ENCODE data around the gene RYR3. TPM values are rescaled to one million over a fixed set of nuclear protein-coding genes. Genes with fewer than 3 reads are reported as not detected.

RYR3 gene
- total RNA-seq, 1 experiment from 2014 or later, result not detected

DNA sequence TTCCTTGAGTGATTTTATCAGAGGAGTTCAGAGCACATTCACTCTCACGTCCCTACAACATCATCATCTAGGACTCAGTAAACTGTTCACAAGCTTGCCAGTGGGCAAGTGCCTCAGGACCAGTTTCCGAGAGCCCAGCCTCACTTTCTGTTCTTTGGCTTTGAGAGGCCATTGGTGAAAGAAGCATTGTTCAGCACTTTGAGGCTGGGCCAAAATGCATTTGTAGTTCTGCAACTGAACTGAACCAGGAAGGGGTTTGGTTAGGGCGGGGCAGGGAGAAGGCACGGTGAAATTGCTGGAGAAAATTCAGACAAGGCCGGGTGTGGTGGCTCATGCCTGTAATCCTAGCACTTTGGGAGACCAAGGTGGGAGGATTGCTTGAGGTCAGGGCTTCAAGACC lies 435.4 kb downstream of the RYR3 start:
- H3K27ac Mint-ChIP-seq (ENCODE audit: low read depth, unreplicated experiment), result no peak overlapping the region
- intact Hi-C loops (cut with micrococcal nuclease), result no loop called here
- H3K4me3 Mint-ChIP-seq (ENCODE audit: unreplicated experiment), result no peak overlapping the region
- POLR2A ChIA-PET, result no interaction called here
- H3K27me3 Mint-ChIP-seq (ENCODE audit: insufficient read depth, unreplicated experiment), result no peaks in the 10 kb centered on the region
- no peaks in the 10 kb centered on the region for H3K36me3 Mint-ChIP-seq (ENCODE audit: insufficient read depth, unreplicated experiment)
- no peaks in the 10 kb centered on the region for H3K9me3 Mint-ChIP-seq (ENCODE audit: unreplicated experiment)
- DNase-seq (ENCODE audit: unreplicated experiment), result no peak
- CTCF ChIA-PET, result interaction anchor here (0.6 to 1.0 kb wide), 3 partner anchors 9 to 18 kb away, joined by 3 to 5 read pairs (median 4); no protein-coding TSS in a partner anchor
- no TSS peak for BruUV-seq (replicated peaks)
- no peaks in the 10 kb centered on the region for H3K4me1 Mint-ChIP-seq (ENCODE audit: insufficient read depth, unreplicated experiment)
- TF ChIP-seq, protein P1, sequence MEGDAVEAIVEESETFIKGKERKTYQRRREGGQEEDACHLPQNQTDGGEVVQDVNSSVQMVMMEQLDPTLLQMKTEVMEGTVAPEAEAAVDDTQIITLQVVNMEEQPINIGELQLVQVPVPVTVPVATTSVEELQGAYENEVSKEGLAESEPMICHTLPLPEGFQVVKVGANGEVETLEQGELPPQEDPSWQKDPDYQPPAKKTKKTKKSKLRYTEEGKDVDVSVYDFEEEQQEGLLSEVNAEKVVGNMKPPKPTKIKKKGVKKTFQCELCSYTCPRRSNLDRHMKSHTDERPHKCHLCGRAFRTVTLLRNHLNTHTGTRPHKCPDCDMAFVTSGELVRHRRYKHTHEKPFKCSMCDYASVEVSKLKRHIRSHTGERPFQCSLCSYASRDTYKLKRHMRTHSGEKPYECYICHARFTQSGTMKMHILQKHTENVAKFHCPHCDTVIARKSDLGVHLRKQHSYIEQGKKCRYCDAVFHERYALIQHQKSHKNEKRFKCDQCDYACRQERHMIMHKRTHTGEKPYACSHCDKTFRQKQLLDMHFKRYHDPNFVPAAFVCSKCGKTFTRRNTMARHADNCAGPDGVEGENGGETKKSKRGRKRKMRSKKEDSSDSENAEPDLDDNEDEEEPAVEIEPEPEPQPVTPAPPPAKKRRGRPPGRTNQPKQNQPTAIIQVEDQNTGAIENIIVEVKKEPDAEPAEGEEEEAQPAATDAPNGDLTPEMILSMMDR (IDR thresholded peaks at IDR 0.05; ENCODE audit: unreplicated experiment), result no peak

DNA sequence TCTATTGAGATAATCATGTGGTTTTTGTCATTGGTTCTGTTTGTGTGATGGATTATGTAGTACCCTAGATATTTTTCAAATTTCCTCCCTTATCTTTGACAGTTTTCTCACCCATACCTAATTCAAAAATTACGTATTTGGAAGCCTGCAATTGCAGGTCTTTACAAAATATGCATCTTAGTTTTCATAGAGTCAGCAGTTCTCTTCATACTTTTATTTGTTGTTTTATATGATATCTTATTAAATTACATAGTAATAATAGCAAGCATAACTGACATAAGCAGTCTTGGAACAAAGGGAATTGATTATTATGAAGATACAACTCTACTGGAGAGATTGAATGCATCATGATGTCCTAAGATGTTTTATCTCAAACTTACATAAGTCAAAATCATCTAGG lies 442.2 kb downstream of the RYR3 start:
- Mint-ChIP-seq H3K9me3 (ENCODE audit: unreplicated experiment) (peaks cover 8% of the 10 kb centered on the region), H3K27me3 (ENCODE audit: insufficient read depth, unreplicated experiment) (peaks cover 15% of the 10 kb centered on the region), H3K27ac (ENCODE audit: low read depth, unreplicated experiment) (no peak overlapping the region), H3K4me1 (ENCODE audit: insufficient read depth, unreplicated experiment) (no peaks in the 10 kb centered on the region), H3K36me3 (ENCODE audit: insufficient read depth, unreplicated experiment) (no peaks in the 10 kb centered on the region), H3K4me3 (ENCODE audit: unreplicated experiment) (no peak overlapping the region)
- intact Hi-C loops (cut with micrococcal nuclease), result no loop called here
- ChIA-PET POLR2A (no interaction called here), CTCF (interaction anchor here (10.2 kb wide), 1 partner anchor 15 kb away, joined by 66 read pairs; no protein-coding TSS in a partner anchor)
- no peak for DNase-seq (ENCODE audit: unreplicated experiment)
- TF ChIP-seq, protein P1 (IDR thresholded peaks at IDR 0.05; ENCODE audit: unreplicated experiment), result no peak
- no TSS peak for BruUV-seq (replicated peaks)

DNA sequence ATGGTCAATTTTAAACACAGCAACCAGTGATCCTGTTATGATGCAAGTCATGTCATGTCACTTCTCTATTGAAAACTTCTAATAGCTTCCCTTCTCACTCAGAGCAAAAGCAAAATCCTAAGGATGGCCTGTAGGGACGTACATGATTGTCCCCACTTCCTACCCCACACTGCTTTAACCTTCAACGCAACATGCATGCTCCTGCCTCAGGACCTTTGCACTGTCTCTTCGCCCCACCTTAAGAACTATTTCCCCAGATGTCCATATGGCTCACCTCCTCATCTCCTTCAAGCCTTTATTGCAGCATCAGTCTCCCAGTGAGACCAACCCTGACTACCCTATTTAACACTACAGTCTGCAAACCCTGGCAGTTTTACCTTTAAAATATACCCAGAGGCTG lies 443.5 kb downstream of the RYR3 start:
- Mint-ChIP-seq H3K4me3 (ENCODE audit: unreplicated experiment) (no peak overlapping the region), H3K4me1 (ENCODE audit: insufficient read depth, unreplicated experiment) (no peaks in the 10 kb centered on the region), H3K27ac (ENCODE audit: low read depth, unreplicated experiment) (no peak overlapping the region), H3K9me3 (ENCODE audit: unreplicated experiment) (peaks cover 10% of the 10 kb centered on the region), H3K27me3 (ENCODE audit: insufficient read depth, unreplicated experiment) (peaks cover 19% of the 10 kb centered on the region), H3K36me3 (ENCODE audit: insufficient read depth, unreplicated experiment) (no peaks in the 10 kb centered on the region)
- BruUV-seq (replicated peaks), result no TSS peak
- CTCF ChIA-PET, result interaction anchor here (10.2 kb wide), 1 partner anchor 16 kb away, joined by 66 read pairs; no protein-coding TSS in a partner anchor
- no peak for DNase-seq (ENCODE audit: unreplicated experiment)
- TF ChIP-seq, protein P1 (IDR thresholded peaks at IDR 0.05; ENCODE audit: unreplicated experiment), result no peak
- POLR2A ChIA-PET, result no interaction called here
- intact Hi-C loops (cut with micrococcal nuclease), result no loop called here

DNA sequence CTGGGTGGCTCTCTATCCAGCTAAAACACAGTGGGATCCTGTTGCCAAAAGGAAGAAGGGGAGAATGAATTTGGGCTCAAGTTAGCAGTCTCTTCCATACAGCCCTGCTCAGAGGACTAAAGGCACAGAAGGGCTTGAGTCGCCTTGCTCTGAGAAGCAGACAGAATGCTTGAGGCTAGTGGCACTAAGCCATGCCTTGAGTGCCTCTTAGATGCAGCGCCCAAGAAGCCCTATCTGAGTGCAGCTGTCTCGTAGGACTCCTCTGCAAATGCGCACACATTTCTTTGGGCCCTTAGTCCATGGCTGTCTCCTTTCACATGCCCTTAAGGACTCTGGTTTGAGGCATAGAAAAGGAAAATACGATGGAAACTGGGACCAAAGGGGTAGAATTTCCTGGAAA lies 446.2 kb downstream of the RYR3 start:
- intact Hi-C loops (cut with micrococcal nuclease), result no loop called here
- POLR2A ChIA-PET, result no interaction called here
- TF ChIP-seq, protein P1 (IDR thresholded peaks at IDR 0.05; ENCODE audit: unreplicated experiment), result no peak
- Mint-ChIP-seq H3K36me3 (ENCODE audit: insufficient read depth, unreplicated experiment) (no peaks in the 10 kb centered on the region), H3K27ac (ENCODE audit: low read depth, unreplicated experiment) (no peak overlapping the region), H3K4me1 (ENCODE audit: insufficient read depth, unreplicated experiment) (no peaks in the 10 kb centered on the region), H3K27me3 (ENCODE audit: insufficient read depth, unreplicated experiment) (peaks cover 25% of the 10 kb centered on the region), H3K9me3 (ENCODE audit: unreplicated experiment) (peaks cover 12% of the 10 kb centered on the region), H3K4me3 (ENCODE audit: unreplicated experiment) (no peak overlapping the region)
- no peak for DNase-seq (ENCODE audit: unreplicated experiment)
- BruUV-seq (replicated peaks), result no TSS peak
- CTCF ChIA-PET, result interaction anchor here (0.7 to 10.2 kb wide), 3 partner anchors 9 to 164 kb away, joined by 3 to 66 read pairs (median 4); no protein-coding TSS in a partner anchor

Measured in MCF 10A (cell line).